Endothelial cell of umbilical vein (primary cell): ENCODE data around the gene MEAK7. TPM values are rescaled to one million over a fixed set of nuclear protein-coding genes. Genes with fewer than 3 reads are reported as not detected.

Source experiments
- BruUV-seq: library from RNA; stranded (reverse); fragments of 400-500 nt; replicated peaks from 2 replicates; lab custom pipeline; 2021; lab: Mats Ljungman, UMichigan
- CTCF ChIA-PET: fragments of 300-600, 350-600 bp; sonication (Branson Sonifier 250); formaldehyde crosslinking; loops from one replicate; lab custom pipeline; 2021; ENCODE audit warnings: antibody characterized with exemption, inconsistent platforms; lab: Charles Lee
- POLR2A ChIA-PET: fragments of 300-600, 350-600 bp; sonication (Branson Sonifier 250); formaldehyde crosslinking; loops from one replicate; lab custom pipeline; 2021; ENCODE audit warnings: antibody characterized with exemption, inconsistent platforms; lab: Charles Lee
- DNase-seq: peaks from one replicate; pipeline ENCODE4 v3.0.0-alpha.2; 2011; ENCODE audit warnings: low read depth, low spot score
- FAIRE-seq: peaks from 2 replicates; lab custom pipeline; 2011; peaks lifted over from hg19 to GRCh38; lab: Jason Lieb, UNC
- H2AFZ ChIP-seq: 2 replicates; pipeline ENCODE4 v1.6.0; 2012; ENCODE audit warnings: low read depth, low read length, control low read depth, inconsistent platforms
- H3K27ac ChIP-seq: 2 replicates; pipeline ENCODE4 v1.5.1; 2011; ENCODE audit warnings: low read depth, mild to moderate bottlenecking, control low read depth, low read length, moderate library complexity; ENCODE audit not compliant: insufficient read depth
- H3K27me3 ChIP-seq, 2 experiments: 2 replicates each; pipeline versions ENCODE4 v1.6.0 to v1.6.1; 2011; ENCODE audit warnings: low read length in 2 of 2, mixed read lengths in 1 of 2; ENCODE audit not compliant: control insufficient read depth in 2 of 2, insufficient read depth in 2 of 2
- H3K36me3 ChIP-seq, 2 experiments: 2 replicates in 1 of 2; 3 replicates in 1 of 2; pipeline ENCODE4 v1.5.1; 2011; ENCODE audit warnings: low read length in 2 of 2, mild to moderate bottlenecking in 1 of 2, moderate library complexity in 1 of 2; ENCODE audit not compliant: control insufficient read depth in 2 of 2, insufficient read depth in 2 of 2; ENCODE audit errors: extremely low read depth in 1 of 2
- H3K4me1 ChIP-seq: 3 replicates; pipeline ENCODE4 v1.5.1; 2011; ENCODE audit warnings: mild to moderate bottlenecking, low read length; ENCODE audit not compliant: control insufficient read depth, insufficient read depth; ENCODE audit errors: extremely low read depth
- H3K4me2 ChIP-seq: 2 replicates; pipeline ENCODE4 v1.6.1; 2011; ENCODE audit warnings: low read length, control low read depth, mixed read lengths; ENCODE audit not compliant: insufficient read depth
- H3K4me3 ChIP-seq, 3 experiments: fragments of 200-600 bp in 1 of 3; sonication (generic), shearing (Covaris generic) in 1 of 3; replicated peaks in 1 of 3; 2 replicates each; pipeline ENCODE4 v1.5.1; 2011 to 2016; ENCODE audit warnings: control low read depth in 3 of 3, low read length in 3 of 3, mild to moderate bottlenecking in 2 of 3, inconsistent platforms in 1 of 3, low read depth in 1 of 3, moderate library complexity in 1 of 3; ENCODE audit not compliant: insufficient read depth in 1 of 3
- H3K79me2 ChIP-seq: 2 replicates; pipeline ENCODE4 v1.6.0; 2012; ENCODE audit warnings: low read length, inconsistent platforms; ENCODE audit not compliant: control insufficient read depth, insufficient read depth
- H3K9ac ChIP-seq: replicated peaks from 2 replicates; pipeline ENCODE3; 2011; ENCODE audit warnings: low read length, control low read depth; ENCODE audit not compliant: insufficient read depth; ENCODE audit errors: extremely low read depth
- H3K9me1 ChIP-seq: replicated peaks from 3 replicates; pipeline ENCODE4 v1.6.0; 2011; ENCODE audit warnings: mild to moderate bottlenecking, low read length; ENCODE audit not compliant: control insufficient read depth, insufficient read depth; ENCODE audit errors: extremely low read depth
- H3K9me3 ChIP-seq: replicated peaks from 2 replicates; pipeline ENCODE4 v1.5.1; 2012; ENCODE audit warnings: low read length, inconsistent platforms; ENCODE audit not compliant: control insufficient read depth, insufficient read depth
- H4K20me1 ChIP-seq: replicated peaks from 2 replicates; pipeline ENCODE3; 2011; ENCODE audit warnings: mild to moderate bottlenecking, low read length; ENCODE audit not compliant: control insufficient read depth, insufficient read depth; ENCODE audit errors: extremely low read depth
- EZH2 ChIP-seq: IDR thresholded peaks from 2 replicates; pipeline ENCODE4 v1.6.1; 2012; ENCODE audit warnings: borderline replicate concordance, low read depth, mild to moderate bottlenecking, moderate library complexity, low read length, inconsistent platforms; ENCODE audit not compliant: severe bottlenecking
- FOS ChIP-seq: IDR thresholded peaks from 2 replicates; pipeline ENCODE4 v1.6.1; 2011; ENCODE audit warnings: mild to moderate bottlenecking, low read length, moderate library complexity, borderline replicate concordance; ENCODE audit not compliant: insufficient read depth
- GATA2 ChIP-seq: IDR thresholded peaks from 2 replicates; pipeline ENCODE4 v1.7.0; 2011; ENCODE audit warnings: low read depth, mild to moderate bottlenecking, moderate library complexity, mixed read lengths, low read length; ENCODE audit not compliant: insufficient read length, insufficient read depth
- JUN ChIP-seq: IDR thresholded peaks from 2 replicates; pipeline ENCODE4 v1.6.1; 2011; ENCODE audit warnings: borderline replicate concordance, low read depth; ENCODE audit not compliant: insufficient read length, insufficient read depth
- MAX ChIP-seq: IDR thresholded peaks from 2 replicates; pipeline ENCODE4 v1.6.1; 2011; ENCODE audit not compliant: insufficient read depth, insufficient read length
- MYC ChIP-seq: IDR thresholded peaks from one replicate; pipeline ENCODE4 v1.6.1; 2011; ENCODE audit warnings: mild to moderate bottlenecking, low read depth, low read length
- POLR2A ChIP-seq: IDR thresholded peaks from 2 replicates; pipeline ENCODE4 v1.6.1; 2012; ENCODE audit warnings: low read depth, mild to moderate bottlenecking, control low read depth, low read length
- POLR2AphosphoS5 ChIP-seq: IDR thresholded peaks from 2 replicates; pipeline ENCODE4 v1.6.1; 2012; ENCODE audit warnings: low read depth, mild to moderate bottlenecking, control low read depth, low read length, moderate library complexity; ENCODE audit not compliant: insufficient read depth
- dilution Hi-C: fragments of 300-500 bp; cut with MboI; formaldehyde crosslinking; loops from one replicate; pipeline ENCODE4 v1.15.0; 2019; ENCODE audit warnings: low sequenced_read_pairs; ENCODE audit not compliant: extremely low pct_ligation_motif_present
- intact Hi-C: fragments of 100-400 bp; cut with micrococcal nuclease; formaldehyde crosslinking; loops from one replicate; pipeline ENCODE4 v1.10.0; 2022
- polyA plus RNA-seq, 4 experiments: library from polyadenylated mRNA; depleted of rRNA in 3 of 4; stranded (reverse) in 3 of 4; unstranded in 1 of 4; fragments of >200 nt; gene quantifications; 2 replicates each; pipeline versions ENCODE4 v1.2.1 to v1.2.3, GENCODE V29; 2011 to 2012; ENCODE audit warnings: missing spikeins in 1 of 4
- total RNA-seq: library from RNA; stranded (reverse); gene quantifications from 2 replicates; pipeline ENCODE4 v1.2.3, GENCODE V29; 2021
- TF ChIP-seq, protein P1 (sequence below), 2 donors: IDR thresholded peaks; 1 replicate in 1 of 2; 2 replicates in 1 of 2; pipeline ENCODE4 v1.5.1; 2011; ENCODE audit warnings: low read length in 2 of 2, mild to moderate bottlenecking in 2 of 2, moderate library complexity in 2 of 2, control low read depth in 1 of 2, inconsistent platforms in 1 of 2, low read depth in 1 of 2; ENCODE audit not compliant: insufficient read depth in 1 of 2; ENCODE audit errors: extremely low read depth in 1 of 2

The MEAK7 gene
- total and polyA plus RNA-seq, 2 donors (not counting 3 experiments of a cell fraction or from before 2014, with no cell fraction given), result 16.2 to 22.7 TPM

GRCh38 chr16:84520725-84521496, 16.5 kb upstream of the MEAK7 start:
- H3K36me3 ChIP-seq, result no peaks in the 10 kb centered on the region
- H3K9ac ChIP-seq, result no peak overlapping the region
- no peak overlapping the region for H3K4me3 ChIP-seq
- no peak overlapping the region for H3K4me2 ChIP-seq
- no peak overlapping the region for H3K27ac ChIP-seq
- no peaks in the 10 kb centered on the region for H3K9me3 ChIP-seq
- no peak overlapping the region for H2AFZ ChIP-seq
- no peaks in the 10 kb centered on the region for H3K79me2 ChIP-seq
- dilution Hi-C loops, result loop anchor here (25.0 kb wide), 1 partner anchor 91 kb away; the partner anchor contains the start of gene COTL1
- H3K4me1 ChIP-seq, result no peaks in the 10 kb centered on the region
- no peaks in the 10 kb centered on the region for H3K27me3 ChIP-seq
- BruUV-seq, result no TSS peak
- TF ChIP-seq POLR2AphosphoS5 (no peak), JUN (no peak), GATA2 (no peak), FOS (no peak), POLR2A (no peak), MAX (no peak), MYC (no peak), EZH2 (no peak)
- TF ChIP-seq, protein P1, sequence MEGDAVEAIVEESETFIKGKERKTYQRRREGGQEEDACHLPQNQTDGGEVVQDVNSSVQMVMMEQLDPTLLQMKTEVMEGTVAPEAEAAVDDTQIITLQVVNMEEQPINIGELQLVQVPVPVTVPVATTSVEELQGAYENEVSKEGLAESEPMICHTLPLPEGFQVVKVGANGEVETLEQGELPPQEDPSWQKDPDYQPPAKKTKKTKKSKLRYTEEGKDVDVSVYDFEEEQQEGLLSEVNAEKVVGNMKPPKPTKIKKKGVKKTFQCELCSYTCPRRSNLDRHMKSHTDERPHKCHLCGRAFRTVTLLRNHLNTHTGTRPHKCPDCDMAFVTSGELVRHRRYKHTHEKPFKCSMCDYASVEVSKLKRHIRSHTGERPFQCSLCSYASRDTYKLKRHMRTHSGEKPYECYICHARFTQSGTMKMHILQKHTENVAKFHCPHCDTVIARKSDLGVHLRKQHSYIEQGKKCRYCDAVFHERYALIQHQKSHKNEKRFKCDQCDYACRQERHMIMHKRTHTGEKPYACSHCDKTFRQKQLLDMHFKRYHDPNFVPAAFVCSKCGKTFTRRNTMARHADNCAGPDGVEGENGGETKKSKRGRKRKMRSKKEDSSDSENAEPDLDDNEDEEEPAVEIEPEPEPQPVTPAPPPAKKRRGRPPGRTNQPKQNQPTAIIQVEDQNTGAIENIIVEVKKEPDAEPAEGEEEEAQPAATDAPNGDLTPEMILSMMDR (IDR thresholded peaks at IDR 0.05; ENCODE audit: extremely low read depth in 1 of 2, insufficient read depth in 1 of 2, low read depth in 1 of 2, low read length in 2 of 2), result no peak
- FAIRE-seq (no peak), DNase-seq (no peak)
- intact Hi-C loops, result no loop called here
- POLR2A ChIA-PET, result interaction anchor here (1.0 kb wide), 1 partner anchor 97 kb away, joined by 3 read pairs; the partner anchor contains the start of gene COTL1
- H3K9me1 ChIP-seq, result no peaks in the 10 kb centered on the region
- no peaks in the 10 kb centered on the region for H4K20me1 ChIP-seq
- CTCF ChIA-PET, result interaction anchor here (0.9 to 14.0 kb wide), 6 partner anchors 10 to 206 kb away, joined by 3 to 73 read pairs (median 7); partner anchors contain the start of gene MEAK7
